Measurements from ENCODE around the gene ANKRD11.

The ANKRD11 gene

GRCh38 chr16:89490439-89491237 lies at the start of gene ANKRD11:
ANKRD11 (minus strand) TSS chr16:89490561; CDS start chr16:89317019, 173,542 bp downstream.
- peak; percentile 100 for DNase-seq (ENCODE audit: low spot score)

- no peak for DNase-seq (ENCODE audit: low spot score)
These were observed 47.9 kb upstream of the ANKRD11 start for GRCh38 chr16:89538286-89538685.

- no peak for DNase-seq (ENCODE audit: low spot score)
These were observed 47.2 kb upstream of the ANKRD11 start for GRCh38 chr16:89537549-89537925.

- no peak for DNase-seq (ENCODE audit: low spot score)
These were observed 46.7 kb upstream of the ANKRD11 start for GRCh38 chr16:89536886-89537548.

- no peak for DNase-seq (ENCODE audit: low spot score)
These were observed 46.0 kb upstream of the ANKRD11 start for GRCh38 chr16:89536371-89536770.

GRCh38 chr16:89534252-89534756 lies 43.9 kb upstream of the ANKRD11 start:
- no peak for DNase-seq (ENCODE audit: low spot score)

GRCh38 chr16:89531821-89532526 lies 41.6 kb upstream of the ANKRD11 start:
- no peak for DNase-seq (ENCODE audit: low spot score)

- DNase-seq (ENCODE audit: low spot score), result no peak
These were observed 40.3 kb upstream of the ANKRD11 start for GRCh38 chr16:89530401-89531381.

- DNase-seq (ENCODE audit: low spot score), result no peak
These were observed 38.7 kb upstream of the ANKRD11 start for GRCh38 chr16:89529097-89529496.

- no peak for DNase-seq (ENCODE audit: low spot score)
These were observed 35.0 kb upstream of the ANKRD11 start for GRCh38 chr16:89525146-89525913.

- no peak for DNase-seq (ENCODE audit: low spot score)
These were observed 33.5 kb upstream of the ANKRD11 start for GRCh38 chr16:89523680-89524344.

GRCh38 chr16:89522287-89522686 lies 31.9 kb upstream of the ANKRD11 start:
- DNase-seq (ENCODE audit: low spot score), result no peak

- no peak for DNase-seq (ENCODE audit: low spot score)
These were observed 29.5 kb upstream of the ANKRD11 start for GRCh38 chr16:89519881-89520280.

GRCh38 chr16:89517128-89517527 lies 26.8 kb upstream of the ANKRD11 start:
- no peak for DNase-seq (ENCODE audit: low spot score)

- DNase-seq (ENCODE audit: low spot score), result no peak
These were observed 22.1 kb upstream of the ANKRD11 start for GRCh38 chr16:89512453-89512852.

GRCh38 chr16:89511374-89511773 lies 21.0 kb upstream of the ANKRD11 start:
- no peak for DNase-seq (ENCODE audit: low spot score)

- DNase-seq (ENCODE audit: low spot score), result no peak
These were observed 20.2 kb upstream of the ANKRD11 start for GRCh38 chr16:89510526-89510925.

GRCh38 chr16:89507834-89508590 lies 17.7 kb upstream of the ANKRD11 start, which contains the start of gene SPG7:
SPG7 (plus strand) TSS chr16:89508403; CDS start chr16:89508418, 15 bp downstream.
- DNase-seq (ENCODE audit: low spot score), result peak; percentile 99

- no peak for DNase-seq (ENCODE audit: low spot score)
These were observed 17.0 kb upstream of the ANKRD11 start for GRCh38 chr16:89507214-89507833.

Data from D341Med (cell line).